GM21367 (cell line): ENCODE measurements around the gene FIGNL2.
"Not testable (repeated sequence)": the region's sequence is repeated elsewhere in the genome, so short reads cannot be mapped to it uniquely, and the experiment has no call there.

Experiments used
- ATAC-seq: cut with Tn5 transposase; IDR thresholded peaks from one replicate; pipeline ENCODE4 v1.9.1; 2021; ENCODE audit not compliant: unreplicated experiment

FIGNL2 gene

DNA sequence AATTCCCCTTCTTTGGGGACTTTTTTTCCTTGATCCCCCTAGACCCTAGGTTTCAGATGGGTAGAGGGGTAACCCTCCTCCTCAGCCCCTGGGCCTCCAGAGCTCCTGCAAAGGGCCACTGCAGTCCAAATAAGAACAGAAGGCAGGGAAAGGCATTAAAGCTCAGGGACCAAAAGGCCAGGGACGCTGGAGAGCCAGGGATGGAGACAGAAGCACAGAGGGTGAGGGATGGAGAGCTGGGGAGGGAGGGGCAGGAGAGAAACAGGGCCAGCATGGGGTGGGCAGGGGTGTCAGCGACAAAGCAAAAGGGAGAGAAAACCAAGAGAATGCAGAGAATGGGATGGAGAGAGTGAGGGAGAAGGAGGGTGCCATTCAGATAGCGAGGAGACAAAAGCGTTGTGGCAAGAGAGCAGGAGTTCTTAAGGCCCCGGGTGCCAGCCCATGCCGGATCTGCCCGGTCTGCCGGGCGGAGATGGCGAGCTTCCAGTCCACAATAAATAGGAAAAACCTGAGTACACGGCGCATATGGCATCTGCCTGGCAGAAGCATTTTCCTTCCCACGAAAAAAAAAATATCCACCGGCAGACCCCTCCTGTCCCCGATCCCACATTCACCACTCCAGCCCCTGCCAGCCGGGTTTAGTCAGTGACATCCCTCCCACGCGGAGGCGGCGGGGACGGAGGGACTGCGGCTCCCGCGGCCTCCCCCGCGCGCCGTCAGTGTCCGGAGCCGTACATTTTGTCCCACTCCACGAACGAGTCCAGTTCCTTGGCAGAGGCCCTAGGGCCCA, 28.6 kb downstream of the FIGNL2 start:
- ATAC-seq: no peak

- no peak for ATAC-seq
Observed at GRCh38 chr12:51818566-51819300, 29.8 kb downstream of the FIGNL2 start.

- ATAC-seq: no peak
Observed at GRCh38 chr12:51818086-51818485, 30.4 kb downstream of the FIGNL2 start.

- ATAC-seq: no peak
Observed at GRCh38 chr12:51817027-51817953, 31.2 kb downstream of the FIGNL2 start.

GRCh38 chr12:51815571-51815970, 32.9 kb downstream of the FIGNL2 start:
- no peak for ATAC-seq

GRCh38 chr12:51814311-51815088, 34.0 kb downstream of the FIGNL2 start:
- ATAC-seq: no peak

DNA sequence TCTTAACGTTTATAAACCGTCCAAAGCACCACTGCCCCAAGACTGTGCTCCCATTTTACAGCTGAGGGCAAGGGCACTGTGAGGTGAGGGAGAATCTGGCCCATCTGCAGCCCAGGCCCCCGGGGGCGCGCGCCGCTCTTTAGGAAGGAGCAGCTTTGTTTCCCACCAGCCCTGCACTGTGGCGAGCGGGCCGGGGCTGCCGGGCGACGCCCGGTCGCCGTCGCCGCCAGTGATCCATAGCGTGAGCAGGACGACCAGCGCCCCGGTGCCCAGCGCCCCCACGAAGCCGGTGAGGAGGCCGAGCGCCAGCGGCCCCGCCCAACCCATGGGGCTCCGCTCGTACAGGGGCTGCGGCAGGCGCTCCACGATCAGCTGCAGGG, 34.6 kb downstream of the FIGNL2 start:
- no peak for ATAC-seq

- ATAC-seq: no peak
Observed at GRCh38 chr12:51812871-51813270, 35.6 kb downstream of the FIGNL2 start.

DNA sequence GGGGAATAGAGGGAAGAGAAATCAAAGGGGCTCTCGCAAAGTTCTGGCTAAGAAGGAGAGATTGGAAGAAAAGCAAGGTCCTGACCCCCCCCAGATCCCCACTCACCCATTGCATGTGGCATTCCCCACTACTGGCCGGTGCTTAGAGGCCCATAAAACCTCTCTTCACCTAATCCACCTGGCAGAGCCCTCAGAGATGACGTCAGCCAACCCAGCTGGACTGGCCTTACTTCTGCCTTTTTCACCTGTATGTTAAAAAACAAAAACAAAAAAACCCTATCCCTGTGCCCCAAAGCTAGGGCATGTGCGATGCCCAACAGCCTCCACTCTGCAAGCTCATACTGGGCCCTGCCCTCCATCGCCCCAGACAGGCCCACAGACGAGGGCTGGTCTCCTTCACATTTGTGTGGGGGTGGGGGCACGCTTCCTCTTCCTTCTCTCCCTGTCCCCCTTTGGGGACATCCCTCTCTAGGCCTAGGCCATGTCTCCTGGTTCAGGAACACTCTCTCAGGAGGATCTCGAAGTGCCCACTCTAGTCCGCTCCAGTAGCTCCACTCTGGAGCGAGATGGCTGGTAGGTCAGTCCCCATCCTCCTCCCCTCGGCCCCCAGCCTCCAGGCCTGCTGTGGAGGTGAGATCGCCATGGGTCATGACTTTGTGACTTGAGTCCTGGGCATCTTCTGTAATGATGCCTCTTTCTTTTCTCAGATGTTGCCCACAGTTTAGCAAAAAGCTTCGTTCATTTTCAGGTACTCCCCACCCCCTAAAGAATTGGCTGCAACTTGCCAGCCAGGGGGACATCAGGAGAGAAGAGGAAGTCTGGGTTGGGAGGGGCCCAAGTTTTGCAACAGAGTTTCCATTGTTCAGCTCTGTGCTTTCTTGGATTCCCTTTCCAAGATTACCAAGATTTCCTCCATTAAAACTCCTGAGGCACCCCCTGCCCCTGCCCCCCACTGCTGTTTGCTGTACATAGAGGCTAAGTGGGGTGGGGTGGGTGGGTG, 37.0 kb downstream of the FIGNL2 start:
- no peak for ATAC-seq

- ATAC-seq: no peak
Observed at GRCh38 chr12:51809193-51809592, 39.3 kb downstream of the FIGNL2 start.

DNA sequence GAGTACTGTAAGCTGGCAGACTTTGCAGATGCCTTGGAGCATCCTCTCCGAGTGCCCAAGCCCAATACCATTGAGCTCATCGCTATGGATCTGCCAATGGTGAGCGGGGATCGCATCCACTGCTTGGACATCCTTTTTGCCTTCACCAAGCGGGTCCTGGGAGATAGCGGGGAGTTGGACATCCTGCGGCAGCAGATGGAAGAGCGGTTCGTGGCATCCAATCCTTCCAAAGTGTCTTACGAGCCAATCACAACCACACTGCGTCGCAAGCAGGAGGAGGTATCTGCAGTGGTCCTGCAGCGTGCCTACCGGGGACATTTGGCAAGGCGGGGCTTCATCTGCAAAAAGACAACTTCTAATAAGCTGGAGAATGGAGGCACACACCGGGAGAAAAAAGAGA, 41.6 kb downstream of the FIGNL2 start:
- no peak for ATAC-seq

DNA sequence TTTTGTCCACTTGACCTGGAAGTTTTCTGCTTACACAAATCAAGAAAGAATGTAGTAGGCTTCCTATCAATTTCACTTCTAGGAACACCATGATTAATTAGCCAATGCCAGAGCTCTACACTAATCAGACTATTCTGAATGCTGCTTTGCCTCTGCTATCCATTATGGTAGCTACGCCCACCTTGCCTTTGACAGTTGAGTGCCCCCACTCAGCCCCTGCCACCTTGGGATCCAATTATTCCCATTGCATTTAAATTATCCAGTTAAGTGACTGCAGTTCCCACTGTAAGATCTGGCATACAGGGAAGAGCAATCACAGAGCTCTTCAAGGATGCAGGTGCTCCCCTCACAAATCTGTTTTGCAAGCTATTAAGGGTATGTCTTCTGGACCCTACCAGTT, 47.5 kb downstream of the FIGNL2 start:
- ATAC-seq: no peak

- no peak for ATAC-seq
Observed at GRCh38 chr12:51798501-51798900, 50.0 kb downstream of the FIGNL2 start.

- ATAC-seq: not testable (repeated sequence)
Observed at GRCh38 chr12:51798051-51798450, 50.5 kb downstream of the FIGNL2 start.

GRCh38 chr12:51797301-51797700, 51.2 kb downstream of the FIGNL2 start:
- no peak for ATAC-seq

DNA sequence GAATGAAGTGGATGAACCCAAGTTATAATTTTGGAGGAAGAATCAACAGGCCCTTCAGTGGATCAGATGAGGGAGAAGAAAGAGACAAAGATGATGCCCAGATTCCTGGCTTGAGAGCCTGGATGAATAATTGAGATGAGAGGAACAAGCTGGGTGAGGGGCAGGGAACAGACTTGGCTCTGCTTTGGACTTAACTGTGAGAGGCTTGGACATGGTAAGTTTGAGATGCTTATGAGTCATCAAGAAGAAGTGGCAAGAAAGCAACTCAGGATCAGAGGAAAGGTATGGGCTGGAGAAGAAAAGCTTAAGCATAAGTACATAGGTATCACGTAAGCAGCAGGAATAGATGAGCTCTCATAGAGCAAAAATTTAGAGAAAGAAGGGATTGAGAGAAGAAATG, 55.3 kb downstream of the FIGNL2 start:
- no peak for ATAC-seq

DNA sequence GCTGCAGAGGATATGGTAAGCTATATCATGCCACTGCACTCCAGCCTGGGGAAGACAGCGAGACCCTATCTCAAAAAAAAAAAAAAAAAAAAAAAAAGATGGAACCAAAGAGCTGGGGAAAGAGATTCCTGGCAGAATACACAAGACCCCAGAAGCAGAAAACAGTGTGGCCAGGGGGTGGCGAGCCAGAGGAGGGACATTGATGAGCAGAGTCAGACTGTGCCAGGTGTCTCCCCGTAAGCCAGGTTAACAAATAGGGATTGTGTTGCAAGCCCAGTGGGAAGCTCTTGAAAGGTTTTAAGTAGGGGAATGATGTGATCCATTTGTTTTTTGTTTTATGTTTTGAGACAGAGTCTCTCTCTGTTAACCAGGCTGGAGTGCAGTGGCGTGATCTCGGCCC, 56.1 kb downstream of the FIGNL2 start:
- no peak for ATAC-seq

GRCh38 chr12:51788876-51789275, 59.6 kb downstream of the FIGNL2 start:
- no peak for ATAC-seq

- no peak for ATAC-seq
Observed at GRCh38 chr12:51785906-51786305, 62.6 kb downstream of the FIGNL2 start.
